Measurements from ENCODE around the gene TRIM25. TPM values are rescaled to one million over a fixed set of nuclear protein-coding genes. Genes with fewer than 3 reads are reported as not detected.
A peak's percentile ranks its signal among the peaks of the same experiment; 100 is the strongest.

Gene TRIM25
- total RNA-seq, 1 donor from 2014 or later: 25.6 TPM

DNA sequence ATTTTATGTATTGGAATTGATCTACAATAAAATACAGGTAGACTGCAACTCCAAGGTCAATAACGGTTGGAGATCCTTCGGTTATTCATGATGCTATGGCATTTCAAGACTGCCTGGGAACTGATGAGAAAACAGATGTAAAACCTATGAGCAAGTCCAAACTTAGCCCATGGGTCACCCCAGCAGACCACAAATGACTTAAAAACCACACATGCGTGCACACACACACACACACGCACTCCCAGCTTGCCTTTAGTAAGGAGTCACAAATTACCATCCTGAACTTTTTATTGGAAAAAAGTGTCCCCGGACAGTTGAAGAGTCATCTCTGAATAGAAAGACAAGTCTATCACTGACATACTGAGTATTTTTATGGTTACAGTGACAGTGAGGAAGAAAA is 26.7 kb downstream of the TRIM25 start:
- no peak overlapping the region for H3K4me3 Mint-ChIP-seq
- H3K27me3 Mint-ChIP-seq (ENCODE audit: low read depth): no peaks in the 10 kb centered on the region
- H3K9me3 Mint-ChIP-seq: peaks cover 9% of the 10 kb centered on the region
- TF ChIP-seq, protein P1, sequence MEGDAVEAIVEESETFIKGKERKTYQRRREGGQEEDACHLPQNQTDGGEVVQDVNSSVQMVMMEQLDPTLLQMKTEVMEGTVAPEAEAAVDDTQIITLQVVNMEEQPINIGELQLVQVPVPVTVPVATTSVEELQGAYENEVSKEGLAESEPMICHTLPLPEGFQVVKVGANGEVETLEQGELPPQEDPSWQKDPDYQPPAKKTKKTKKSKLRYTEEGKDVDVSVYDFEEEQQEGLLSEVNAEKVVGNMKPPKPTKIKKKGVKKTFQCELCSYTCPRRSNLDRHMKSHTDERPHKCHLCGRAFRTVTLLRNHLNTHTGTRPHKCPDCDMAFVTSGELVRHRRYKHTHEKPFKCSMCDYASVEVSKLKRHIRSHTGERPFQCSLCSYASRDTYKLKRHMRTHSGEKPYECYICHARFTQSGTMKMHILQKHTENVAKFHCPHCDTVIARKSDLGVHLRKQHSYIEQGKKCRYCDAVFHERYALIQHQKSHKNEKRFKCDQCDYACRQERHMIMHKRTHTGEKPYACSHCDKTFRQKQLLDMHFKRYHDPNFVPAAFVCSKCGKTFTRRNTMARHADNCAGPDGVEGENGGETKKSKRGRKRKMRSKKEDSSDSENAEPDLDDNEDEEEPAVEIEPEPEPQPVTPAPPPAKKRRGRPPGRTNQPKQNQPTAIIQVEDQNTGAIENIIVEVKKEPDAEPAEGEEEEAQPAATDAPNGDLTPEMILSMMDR (conservative IDR thresholded peaks at IDR 0.05): no peak
- peaks cover 12% of the 10 kb centered on the region for H3K4me1 Mint-ChIP-seq
- DNase-seq (ENCODE audit: low read depth, low spot score): no peak
- no peak overlapping the region for H3K27ac Mint-ChIP-seq (ENCODE audit: unreplicated experiment)
- H3K36me3 Mint-ChIP-seq (ENCODE audit: low read depth): peaks cover 34% of the 10 kb centered on the region

DNA sequence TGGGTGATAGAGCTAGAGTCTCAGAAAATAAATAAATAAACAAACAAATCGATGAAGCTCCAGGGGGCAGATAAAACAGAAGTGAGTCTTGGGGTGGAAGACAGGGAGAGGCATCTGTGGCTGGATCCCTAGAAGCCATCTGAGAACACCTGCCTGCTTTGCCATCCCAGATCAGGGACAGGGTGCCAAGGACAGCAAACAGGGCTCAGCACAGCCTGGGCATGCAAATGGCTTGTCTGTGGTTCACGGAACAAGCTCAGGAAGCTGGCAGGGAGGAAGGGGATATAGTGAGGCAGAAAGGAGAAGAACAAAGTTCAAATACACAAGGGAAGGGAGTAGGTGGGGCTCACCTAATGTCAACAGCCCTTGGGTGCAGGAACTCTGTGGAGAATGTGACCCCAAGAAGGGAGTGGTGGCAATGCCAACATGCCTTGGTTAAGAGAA is 27.5 kb downstream of the TRIM25 start:
- Mint-ChIP-seq H3K9me3 (peaks cover 9% of the 10 kb centered on the region), H3K4me3 (no peak overlapping the region), H3K4me1 (peaks cover 12% of the 10 kb centered on the region), H3K36me3 (ENCODE audit: low read depth) (peaks cover 33% of the 10 kb centered on the region), H3K27ac (ENCODE audit: unreplicated experiment) (peak overlapping the region; percentile 93), H3K27me3 (ENCODE audit: low read depth) (no peaks in the 10 kb centered on the region)
- TF ChIP-seq, protein P1 (conservative IDR thresholded peaks at IDR 0.05): no peak
- no peak for DNase-seq (ENCODE audit: low read depth, low spot score)

DNA sequence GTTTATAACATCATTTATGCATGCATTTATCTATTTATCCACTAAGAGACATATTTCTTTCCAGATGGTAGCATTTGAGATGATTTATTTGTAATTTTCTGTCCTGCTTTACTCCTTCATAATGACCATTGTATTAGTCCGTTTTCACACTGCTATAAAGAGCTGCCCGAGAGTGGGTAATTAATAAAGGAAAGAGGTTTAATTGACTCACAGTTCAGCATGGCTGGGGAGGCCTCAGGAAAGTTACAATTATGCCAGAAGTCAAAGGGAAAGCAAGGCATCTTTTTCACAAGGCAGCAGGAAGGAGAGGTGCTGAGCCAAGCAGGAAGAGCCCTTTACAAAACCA is 28.6 kb downstream of the TRIM25 start:
- TF ChIP-seq, protein P1 (conservative IDR thresholded peaks at IDR 0.05): no peak
- Mint-ChIP-seq H3K4me1 (peaks cover 12% of the 10 kb centered on the region), H3K27ac (ENCODE audit: unreplicated experiment) (peak overlapping the region; percentile 1), H3K4me3 (no peak overlapping the region), H3K9me3 (peaks cover 9% of the 10 kb centered on the region), H3K27me3 (ENCODE audit: low read depth) (no peaks in the 10 kb centered on the region), H3K36me3 (ENCODE audit: low read depth) (peaks cover 29% of the 10 kb centered on the region)
- DNase-seq (ENCODE audit: low read depth, low spot score): no peak

DNA sequence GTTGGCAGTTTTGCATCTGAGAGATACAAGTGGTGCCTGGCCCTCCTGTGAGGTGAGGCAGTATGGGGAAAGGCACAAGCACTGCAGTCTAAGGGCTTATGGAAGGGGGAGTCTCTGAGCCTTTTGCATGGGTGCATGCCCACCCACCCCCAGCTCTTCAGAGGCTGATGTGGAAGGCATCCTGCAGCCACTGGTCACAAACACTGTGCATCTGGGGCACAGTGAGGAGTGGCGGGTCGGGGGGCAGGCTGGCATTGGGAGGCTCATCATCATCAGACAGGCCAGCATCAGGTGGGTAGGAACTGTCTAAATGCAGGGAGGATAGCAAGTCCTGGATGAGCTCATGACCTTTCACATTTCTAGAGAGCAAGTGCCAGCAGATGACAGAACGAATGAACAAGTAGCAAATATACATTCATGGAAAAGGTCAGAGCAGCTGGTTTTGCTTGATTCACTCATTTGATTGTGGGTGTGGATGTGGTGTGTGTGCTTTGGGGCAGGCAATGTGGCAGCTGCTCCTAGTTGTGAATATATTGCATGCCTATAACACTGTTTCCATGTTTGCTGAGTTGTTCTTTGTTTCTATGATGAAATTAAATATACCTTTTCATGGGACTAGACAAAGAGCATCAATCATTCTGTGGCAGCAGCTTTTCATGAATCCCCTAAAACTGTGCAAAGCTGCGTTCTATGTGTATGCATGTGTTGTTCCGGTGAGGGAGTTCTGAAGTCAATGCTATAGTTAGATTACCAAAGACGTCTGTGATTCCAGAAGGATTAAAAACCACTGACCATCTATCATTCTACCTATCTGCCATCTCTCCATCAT is 29.2 kb downstream of the TRIM25 start:
- H3K9me3 Mint-ChIP-seq: peaks cover 10% of the 10 kb centered on the region
- H3K4me1 Mint-ChIP-seq: peaks cover 12% of the 10 kb centered on the region
- peaks cover 27% of the 10 kb centered on the region for H3K36me3 Mint-ChIP-seq (ENCODE audit: low read depth)
- H3K27ac Mint-ChIP-seq (ENCODE audit: unreplicated experiment): no peak overlapping the region
- DNase-seq (ENCODE audit: low read depth, low spot score): no peak
- TF ChIP-seq, protein P1 (conservative IDR thresholded peaks at IDR 0.05): no peak
- no peaks in the 10 kb centered on the region for H3K27me3 Mint-ChIP-seq (ENCODE audit: low read depth)
- H3K4me3 Mint-ChIP-seq: no peak overlapping the region

DNA sequence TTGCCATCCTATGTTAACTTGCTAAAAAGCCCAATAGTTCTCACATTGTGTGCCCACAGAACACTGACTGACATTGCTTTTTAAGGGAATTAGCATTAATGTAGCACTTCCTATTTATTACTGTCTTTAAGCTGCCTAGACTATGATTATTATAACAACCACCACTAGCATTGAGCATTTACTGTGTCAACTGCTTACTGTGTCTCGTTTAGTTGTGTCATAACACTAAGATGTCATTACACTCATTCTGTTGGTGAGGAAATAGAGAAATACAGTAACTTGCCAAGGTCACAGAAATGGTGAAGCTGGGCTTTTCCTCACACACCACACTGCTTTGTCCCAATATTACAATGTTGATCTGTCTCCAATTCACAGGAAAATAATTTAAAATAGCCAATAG is 30.2 kb downstream of the TRIM25 start:
- H3K4me1 Mint-ChIP-seq: peaks cover 12% of the 10 kb centered on the region
- H3K9me3 Mint-ChIP-seq: peaks cover 10% of the 10 kb centered on the region
- H3K4me3 Mint-ChIP-seq: no peak overlapping the region
- TF ChIP-seq, protein P1 (conservative IDR thresholded peaks at IDR 0.05): no peak
- no peak for DNase-seq (ENCODE audit: low read depth, low spot score)
- H3K36me3 Mint-ChIP-seq (ENCODE audit: low read depth): peaks cover 24% of the 10 kb centered on the region
- no peaks in the 10 kb centered on the region for H3K27me3 Mint-ChIP-seq (ENCODE audit: low read depth)
- no peak overlapping the region for H3K27ac Mint-ChIP-seq (ENCODE audit: unreplicated experiment)

Data from neural crest cell (in vitro differentiated cells).